IMR-90 (cell line): ENCODE results near the gene MS4A10. TPM values are rescaled to one million over a fixed set of nuclear protein-coding genes. Genes with fewer than 3 reads are reported as not detected.

Experiments used
- ATAC-seq: fragments of 200-7000 bp; cut with Tn5 transposase; 2 replicates; pipeline ENCODE4 v1.9.1; 2020; ENCODE audit warnings: low read depth, mild to moderate bottlenecking, moderate library complexity
- BruUV-seq: library from RNA; stranded (reverse); fragments of 400-500 nt; replicated peaks from 2 replicates; lab custom pipeline; 2021; lab: Mats Ljungman, UMichigan
- CTCF ChIA-PET: fragments of 300-600 bp; formaldehyde crosslinking; extraction: SDS; loops from one replicate; lab custom pipeline; 2021; ENCODE audit warnings: antibody characterized with exemption; lab: Yijun Ruan, JAX
- POLR2A ChIA-PET: fragments of 300-600 bp; sonication (Branson Sonifier 250); formaldehyde crosslinking; loops from one replicate; lab custom pipeline; 2022; ENCODE audit warnings: antibody characterized with exemption; ENCODE audit not compliant: unreplicated experiment; lab: Charles Lee
- DNase-seq: peaks from one replicate; pipeline ENCODE4 v3.0.0; 2013
- H2AFZ ChIP-seq: replicated peaks from 2 replicates; pipeline ENCODE3; 2013; ENCODE audit warnings: low read length, mild to moderate bottlenecking; ENCODE audit not compliant: poor library complexity
- H2AK5ac ChIP-seq: 2 replicates; pipeline ENCODE4 v1.6.1; 2013; ENCODE audit warnings: low read depth, low read length, inconsistent platforms
- H2AK9ac ChIP-seq: replicated peaks from 2 replicates; pipeline ENCODE3; 2013; ENCODE audit warnings: mild to moderate bottlenecking, low read depth, low read length, moderate library complexity; ENCODE audit not compliant: poor library complexity
- H2BK120ac ChIP-seq: 2 replicates; pipeline ENCODE4 v1.6.1; 2013; ENCODE audit warnings: low read depth, low read length, inconsistent platforms
- H2BK15ac ChIP-seq: 3 replicates; pipeline ENCODE4 v1.6.1; 2013; ENCODE audit warnings: low read depth, low read length, inconsistent platforms
- H2BK20ac ChIP-seq: 2 replicates; pipeline ENCODE4 v1.6.1; 2013; ENCODE audit warnings: low read depth, mild to moderate bottlenecking, inconsistent platforms, low read length, moderate library complexity
- H2BK5ac ChIP-seq: 2 replicates; pipeline ENCODE4 v1.6.1; 2013; ENCODE audit warnings: mild to moderate bottlenecking, low read depth, low read length, inconsistent platforms; ENCODE audit not compliant: poor library complexity, severe bottlenecking
- H3K14ac ChIP-seq: replicated peaks from 2 replicates; pipeline ENCODE4 v1.6.1; 2013; ENCODE audit warnings: low read depth, low read length, inconsistent platforms
- H3K18ac ChIP-seq: 2 replicates; pipeline ENCODE4 v1.6.1; 2013; ENCODE audit warnings: low read depth, low read length, control low read depth
- H3K23ac ChIP-seq: 2 replicates; pipeline ENCODE4 v1.6.1; 2013; ENCODE audit warnings: low read depth, low read length, inconsistent platforms
- H3K27ac ChIP-seq: 2 replicates; pipeline ENCODE4 v1.5.1; 2013; ENCODE audit warnings: mild to moderate bottlenecking, control low read depth, low read length; ENCODE audit not compliant: insufficient read depth
- H3K27me3 ChIP-seq: 2 replicates; pipeline ENCODE4 v1.6.1; 2013; ENCODE audit warnings: low read length; ENCODE audit not compliant: control insufficient read depth, insufficient read depth
- H3K36me3 ChIP-seq: 2 replicates; pipeline ENCODE4 v1.6.1; 2013; ENCODE audit warnings: low read length, mixed read lengths; ENCODE audit not compliant: control insufficient read depth, insufficient read depth
- H3K4ac ChIP-seq: 2 replicates; pipeline ENCODE4 v1.6.1; 2013; ENCODE audit warnings: low read depth, low read length, inconsistent platforms
- H3K4me1 ChIP-seq: 2 replicates; pipeline ENCODE4 v1.6.1; 2013; ENCODE audit warnings: low read length, mixed read lengths; ENCODE audit not compliant: control insufficient read depth, insufficient read depth
- H3K4me2 ChIP-seq: 2 replicates; pipeline ENCODE4 v1.6.1; 2013; ENCODE audit warnings: low read depth, mild to moderate bottlenecking, control low read depth, low read length, moderate library complexity
- H3K4me3 ChIP-seq: 2 replicates; pipeline ENCODE4 v1.5.1; 2013; ENCODE audit warnings: low read depth, mild to moderate bottlenecking, control low read depth, low read length, moderate library complexity; ENCODE audit not compliant: insufficient read depth
- H3K56ac ChIP-seq: 2 replicates; pipeline ENCODE4 v1.6.1; 2013; ENCODE audit warnings: low read length, inconsistent platforms; ENCODE audit not compliant: insufficient read depth; ENCODE audit errors: extremely low read depth
- H3K79me1 ChIP-seq, 2 experiments: 2 replicates each; pipeline ENCODE4 v1.6.1; 2013; ENCODE audit warnings: low read length in 2 of 2, inconsistent platforms in 1 of 2, low read depth in 1 of 2
- H3K9ac ChIP-seq: 2 replicates; pipeline ENCODE4 v1.6.1; 2013; ENCODE audit warnings: low read depth, low read length, control low read depth
- H3K9me1 ChIP-seq: 2 replicates; pipeline ENCODE4 v1.6.1; 2013; ENCODE audit warnings: low read length, inconsistent platforms; ENCODE audit not compliant: insufficient read depth
- H3K9me3 ChIP-seq: 2 replicates; pipeline ENCODE4 v1.6.1; 2013; ENCODE audit warnings: low read length; ENCODE audit not compliant: control insufficient read depth, insufficient read depth
- H4K20me1 ChIP-seq: 2 replicates; pipeline ENCODE4 v1.6.1; 2013; ENCODE audit warnings: low read length, inconsistent platforms; ENCODE audit not compliant: insufficient read depth
- H4K5ac ChIP-seq: 2 replicates; pipeline ENCODE4 v1.6.1; 2013; ENCODE audit warnings: mild to moderate bottlenecking, low read depth, low read length, control low read depth
- H4K8ac ChIP-seq, 2 experiments: 2 replicates each; pipeline ENCODE4 v1.6.1; 2013; ENCODE audit warnings: low read depth in 2 of 2, low read length in 2 of 2, control low read depth in 1 of 2, inconsistent platforms in 1 of 2
- H4K91ac ChIP-seq: 2 replicates; pipeline ENCODE4 v1.6.1; 2013; ENCODE audit warnings: low read depth, low read length, inconsistent platforms; ENCODE audit not compliant: insufficient read depth
- CEBPB ChIP-seq: IDR thresholded peaks from 2 replicates; pipeline ENCODE4 v1.6.1; 2012; ENCODE audit warnings: low read depth, low read length, improper control_type of control experiment
- WGBS, 2 experiments: methylation state at CpG; one replicate each; pipeline versions ENCODE4 v1.1.5 to v1.1.7; 2013; ENCODE audit warnings: missing lambda C conversion rate in 2 of 2; ENCODE audit not compliant: insufficient read length in 1 of 2; ENCODE audit errors: extremely low coverage in 2 of 2; 5-methylcytosine and 5-hydroxymethylcytosine counted together
- dilution Hi-C: fragments of 300-500 bp; cut with HindIII; formaldehyde crosslinking; loops from one replicate; pipeline ENCODE4 v1.14.3; 2018; ENCODE audit warnings: low sequenced_read_pairs; ENCODE audit not compliant: unreplicated experiment
- in situ Hi-C: fragments of 300-500 bp; cut with MboI; formaldehyde crosslinking; loops from 3 replicates; pipeline ENCODE4 v1.14.3; 2019; ENCODE audit warnings: low sequenced_read_pairs, inconsistent platforms, mixed read lengths
- intact Hi-C: fragments of 100-400 bp; cut with micrococcal nuclease; formaldehyde crosslinking; loops from 2 replicates; pipeline ENCODE4 v1.10.0; 2022
- polyA plus RNA-seq, 3 experiments: library from polyadenylated mRNA; depleted of rRNA; stranded (reverse); fragments of >200 nt; gene quantifications; 2 replicates each; pipeline ENCODE4 v1.2.3, GENCODE V29; 2012; ENCODE audit warnings: low replicate concordance in 1 of 3
- total RNA-seq: library from RNA; depleted of rRNA; stranded (reverse); fragments of >200 nt; gene quantifications from 2 replicates; pipeline ENCODE4 v1.2.3, GENCODE V29; 2012
- TF ChIP-seq, protein P1 (sequence below): conservative IDR thresholded peaks from 2 replicates; pipeline ENCODE4 v1.5.1; 2012; ENCODE audit warnings: mild to moderate bottlenecking, low read depth, low read length, improper control_type of control experiment
- TF ChIP-seq, protein P2 (sequence below): fragments of 150-350 bp; IDR thresholded peaks from 2 replicates; pipeline ENCODE4 v1.6.1; 2017; ENCODE audit warnings: mild to moderate bottlenecking, antibody characterized with exemption, low read length, low read depth

Gene MS4A10
- total and polyA plus RNA-seq, 2 of the 4 experiments (the other 2 are of a cell fraction) = not detected

DNA sequence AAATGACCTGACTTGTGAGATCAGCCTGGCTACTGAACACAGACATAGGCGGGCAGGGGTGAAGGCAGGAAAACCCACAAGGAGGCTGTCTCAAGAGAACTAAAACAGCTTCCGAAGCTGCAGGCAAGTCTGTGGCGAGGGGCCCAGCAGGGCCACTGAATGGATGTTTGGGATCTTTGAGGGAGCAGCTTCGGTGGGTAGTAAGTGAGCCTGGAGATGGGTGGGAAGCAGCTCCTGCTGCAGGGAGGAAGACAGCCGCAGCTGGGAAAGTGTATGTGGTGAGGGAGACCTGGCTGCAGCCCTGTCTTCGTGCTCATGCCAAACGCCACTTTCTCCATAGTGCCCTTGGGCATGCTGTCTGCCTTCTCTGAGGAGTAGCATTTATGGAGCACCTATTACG is 60.2 kb downstream of the MS4A10 start:
- no peak overlapping the region for H2AK5ac ChIP-seq
- in situ Hi-C loops = no loop called here
- no peak overlapping the region for H3K4ac ChIP-seq
- CTCF ChIA-PET = no interaction called here
- H3K9ac ChIP-seq = no peak overlapping the region
- H3K9me1 ChIP-seq = peaks cover 11% of the 10 kb centered on the region
- H3K9me3 ChIP-seq = no peaks in the 10 kb centered on the region
- H4K91ac ChIP-seq = no peak overlapping the region
- no peak overlapping the region for H3K27ac ChIP-seq
- peaks cover 25% of the 10 kb centered on the region for H3K4me1 ChIP-seq
- intact Hi-C loops = no loop called here
- H4K8ac ChIP-seq = no peak overlapping the region
- H2BK120ac ChIP-seq = no peak overlapping the region
- POLR2A ChIA-PET = no interaction called here
- no peaks in the 10 kb centered on the region for H3K27me3 ChIP-seq
- no peak overlapping the region for H3K56ac ChIP-seq
- no peak overlapping the region for H2BK15ac ChIP-seq
- H3K4me3 ChIP-seq = no peak overlapping the region
- dilution Hi-C loops = no loop called here
- no peak overlapping the region for H4K5ac ChIP-seq
- H4K20me1 ChIP-seq = 0 out of 2 replicates have a peak, but pooled peaks cover 12% of the 10 kb centered on the region
- no peak overlapping the region for H3K14ac ChIP-seq
- no peak overlapping the region for H2BK5ac ChIP-seq
- H3K23ac ChIP-seq = no peak overlapping the region
- H3K4me2 ChIP-seq = no peak overlapping the region
- DNase-seq = no peak
- no peak overlapping the region for H3K18ac ChIP-seq
- WGBS, 2 experiments = 100% methylated on average over 4 of the region's 8 CpGs; no CpG with 5 or more reads in 1 of the 2 experiments
- H2BK20ac ChIP-seq = no peak overlapping the region
- peaks cover 20% of the 10 kb centered on the region for H3K36me3 ChIP-seq
- no TSS peak for BruUV-seq
- no peak for TF ChIP-seq CEBPB
- TF ChIP-seq, protein P1, sequence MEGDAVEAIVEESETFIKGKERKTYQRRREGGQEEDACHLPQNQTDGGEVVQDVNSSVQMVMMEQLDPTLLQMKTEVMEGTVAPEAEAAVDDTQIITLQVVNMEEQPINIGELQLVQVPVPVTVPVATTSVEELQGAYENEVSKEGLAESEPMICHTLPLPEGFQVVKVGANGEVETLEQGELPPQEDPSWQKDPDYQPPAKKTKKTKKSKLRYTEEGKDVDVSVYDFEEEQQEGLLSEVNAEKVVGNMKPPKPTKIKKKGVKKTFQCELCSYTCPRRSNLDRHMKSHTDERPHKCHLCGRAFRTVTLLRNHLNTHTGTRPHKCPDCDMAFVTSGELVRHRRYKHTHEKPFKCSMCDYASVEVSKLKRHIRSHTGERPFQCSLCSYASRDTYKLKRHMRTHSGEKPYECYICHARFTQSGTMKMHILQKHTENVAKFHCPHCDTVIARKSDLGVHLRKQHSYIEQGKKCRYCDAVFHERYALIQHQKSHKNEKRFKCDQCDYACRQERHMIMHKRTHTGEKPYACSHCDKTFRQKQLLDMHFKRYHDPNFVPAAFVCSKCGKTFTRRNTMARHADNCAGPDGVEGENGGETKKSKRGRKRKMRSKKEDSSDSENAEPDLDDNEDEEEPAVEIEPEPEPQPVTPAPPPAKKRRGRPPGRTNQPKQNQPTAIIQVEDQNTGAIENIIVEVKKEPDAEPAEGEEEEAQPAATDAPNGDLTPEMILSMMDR = no peak
- TF ChIP-seq, protein P2, sequence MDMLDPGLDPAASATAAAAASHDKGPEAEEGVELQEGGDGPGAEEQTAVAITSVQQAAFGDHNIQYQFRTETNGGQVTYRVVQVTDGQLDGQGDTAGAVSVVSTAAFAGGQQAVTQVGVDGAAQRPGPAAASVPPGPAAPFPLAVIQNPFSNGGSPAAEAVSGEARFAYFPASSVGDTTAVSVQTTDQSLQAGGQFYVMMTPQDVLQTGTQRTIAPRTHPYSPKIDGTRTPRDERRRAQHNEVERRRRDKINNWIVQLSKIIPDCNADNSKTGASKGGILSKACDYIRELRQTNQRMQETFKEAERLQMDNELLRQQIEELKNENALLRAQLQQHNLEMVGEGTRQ = no peak
- H3K79me1 ChIP-seq = peaks cover 19 to 53% of the 10 kb centered on the region in 2 experiments
- no peak overlapping the region for H2AFZ ChIP-seq
- no peak for ATAC-seq
- no peak overlapping the region for H2AK9ac ChIP-seq
